H9 (cell line): ENCODE measurements around the gene TTC3. TPM values are rescaled to one million over a fixed set of nuclear protein-coding genes. Genes with fewer than 3 reads are reported as not detected.

ENCODE experiments used
- DNase-seq: peaks from one replicate; pipeline ENCODE4 v3.0.0-alpha.2; 2017
- H2AFZ ChIP-seq: one replicate; pipeline ENCODE4 v1.6.1; 2013; ENCODE audit warnings: mild to moderate bottlenecking, low read length, control low read depth, moderate library complexity
- H2AK5ac ChIP-seq: 2 replicates; pipeline ENCODE4 v1.6.1; 2013; ENCODE audit warnings: low read length, control low read depth, mixed read lengths; ENCODE audit not compliant: insufficient read length
- H2BK120ac ChIP-seq: one replicate; pipeline ENCODE4 v1.6.1; 2013; ENCODE audit warnings: low read depth, mild to moderate bottlenecking, low read length, control low read depth, inconsistent platforms; ENCODE audit not compliant: poor library complexity, severe bottlenecking
- H2BK12ac ChIP-seq: 2 replicates; pipeline ENCODE4 v1.6.1; 2013; ENCODE audit warnings: low read length, control low read depth, mixed read lengths, low read depth; ENCODE audit not compliant: insufficient read length
- H2BK15ac ChIP-seq: 2 replicates; pipeline ENCODE4 v1.6.1; 2013; ENCODE audit warnings: low read depth, low read length, control low read depth
- H2BK20ac ChIP-seq: one replicate; pipeline ENCODE4 v1.6.1; 2013; ENCODE audit warnings: low read depth, mild to moderate bottlenecking, low read length, control low read depth, inconsistent platforms; ENCODE audit not compliant: poor library complexity, severe bottlenecking
- H2BK5ac ChIP-seq: 2 replicates; pipeline ENCODE4 v1.6.1; 2013; ENCODE audit warnings: low read length, control low read depth, mixed read lengths; ENCODE audit not compliant: insufficient read length
- H3K14ac ChIP-seq: 2 replicates; pipeline ENCODE4 v1.6.1; 2013; ENCODE audit warnings: low read length, control low read depth; ENCODE audit not compliant: insufficient read depth
- H3K18ac ChIP-seq: 2 replicates; pipeline ENCODE4 v1.6.1; 2013; ENCODE audit warnings: low read depth, mild to moderate bottlenecking, mixed read lengths, low read length, control low read depth; ENCODE audit not compliant: insufficient read length
- H3K23ac ChIP-seq: 2 replicates; pipeline ENCODE4 v1.6.1; 2013; ENCODE audit warnings: low read length, control low read depth, mixed read lengths, low read depth; ENCODE audit not compliant: insufficient read length
- H3K23me2 ChIP-seq: 2 replicates; pipeline ENCODE4 v1.6.1; 2013; ENCODE audit warnings: low read depth, mild to moderate bottlenecking, mixed read lengths, low read length, control low read depth; ENCODE audit not compliant: insufficient read length, poor library complexity, severe bottlenecking
- H3K27ac ChIP-seq: 2 replicates; pipeline ENCODE4 v1.5.1; 2013; ENCODE audit warnings: low read length, control low read depth, mixed read lengths, low read depth; ENCODE audit not compliant: insufficient read length
- H3K27me3 ChIP-seq: 2 replicates; pipeline ENCODE4 v1.6.1; 2013; ENCODE audit warnings: low read length, control low read depth, inconsistent platforms; ENCODE audit not compliant: insufficient read depth
- H3K4ac ChIP-seq: 2 replicates; pipeline ENCODE4 v1.6.1; 2013; ENCODE audit warnings: low read depth, mild to moderate bottlenecking, control low read depth, inconsistent platforms, low read length, moderate library complexity
- H3K4me1 ChIP-seq: 2 replicates; pipeline ENCODE4 v1.6.1; 2013; ENCODE audit warnings: low read length, control low read depth, inconsistent platforms; ENCODE audit not compliant: insufficient read depth
- H3K4me2 ChIP-seq: 2 replicates; pipeline ENCODE4 v1.6.1; 2013; ENCODE audit warnings: low read length, control low read depth, mixed read lengths; ENCODE audit not compliant: insufficient read length, insufficient read depth
- H3K56ac ChIP-seq: 2 replicates; pipeline ENCODE4 v1.6.1; 2013; ENCODE audit warnings: low read depth, mild to moderate bottlenecking, mixed read lengths, low read length, control low read depth; ENCODE audit not compliant: insufficient read length
- H3K79me1 ChIP-seq: 2 replicates; pipeline ENCODE4 v1.6.1; 2013; ENCODE audit warnings: low read depth, mild to moderate bottlenecking, moderate library complexity, low read length, control low read depth, inconsistent platforms; ENCODE audit not compliant: insufficient read depth, poor library complexity, severe bottlenecking
- H3K79me2 ChIP-seq: 2 replicates; pipeline ENCODE4 v1.6.1; 2013; ENCODE audit warnings: low read length, control low read depth, inconsistent platforms; ENCODE audit not compliant: insufficient read depth
- H3K9ac ChIP-seq: 2 replicates; pipeline ENCODE4 v1.6.1; 2013; ENCODE audit warnings: low read length, control low read depth, mixed read lengths; ENCODE audit not compliant: insufficient read length; ENCODE audit errors: extremely low read depth
- H3K9me3 ChIP-seq: one replicate; pipeline ENCODE4 v1.6.1; 2013; ENCODE audit warnings: low read depth, low read length, inconsistent platforms; ENCODE audit not compliant: control insufficient read depth
- H3T11ph ChIP-seq: one replicate; pipeline ENCODE4 v1.6.1; 2013; ENCODE audit warnings: mild to moderate bottlenecking, low read length, control low read depth, inconsistent platforms
- H4K20me1 ChIP-seq: one replicate; pipeline ENCODE4 v1.6.1; 2013; ENCODE audit not compliant: control insufficient read depth, insufficient read length, insufficient read depth
- H4K5ac ChIP-seq: 2 replicates; pipeline ENCODE4 v1.6.1; 2013; ENCODE audit warnings: low read depth, mild to moderate bottlenecking, mixed read lengths, low read length, control low read depth; ENCODE audit not compliant: insufficient read length
- H4K8ac ChIP-seq: replicated peaks from 2 replicates; pipeline ENCODE4 v1.6.1; 2013; ENCODE audit warnings: low read length, control low read depth, mixed read lengths, low read depth; ENCODE audit not compliant: insufficient read length
- H4K91ac ChIP-seq: 2 replicates; pipeline ENCODE4 v1.6.1; 2013; ENCODE audit warnings: low read depth, mild to moderate bottlenecking, moderate library complexity, mixed read lengths, low read length, control low read depth; ENCODE audit not compliant: insufficient read length
- H3K27ac Mint-ChIP-seq, 3 experiments: 2 replicates in 2 of 3; 3 replicates in 1 of 3; pipeline ENCODE4 v1.8.0; 2020 to 2021; ENCODE audit warnings: mixed read lengths in 3 of 3, mild to moderate bottlenecking in 1 of 3, moderate library complexity in 1 of 3
- H3K27me3 Mint-ChIP-seq: 2 replicates; pipeline ENCODE4 v1.8.0; 2021; ENCODE audit warnings: low read depth, mild to moderate bottlenecking, moderate library complexity, mixed read lengths
- H3K36me3 Mint-ChIP-seq, 3 experiments: 2 replicates in 2 of 3; 3 replicates in 1 of 3; pipeline ENCODE4 v1.8.0; 2020 to 2021; ENCODE audit warnings: low read depth in 3 of 3, mixed read lengths in 3 of 3; ENCODE audit not compliant: insufficient read depth in 1 of 3
- H3K4me1 Mint-ChIP-seq, 2 experiments: 2 replicates each; pipeline ENCODE4 v1.8.0; 2020; ENCODE audit warnings: mixed read lengths in 2 of 2
- H3K4me3 Mint-ChIP-seq, 2 experiments: 2 replicates in 1 of 2; 3 replicates in 1 of 2; pipeline ENCODE4 v1.8.0; 2020 to 2021; ENCODE audit warnings: mild to moderate bottlenecking in 2 of 2, mixed read lengths in 2 of 2, moderate library complexity in 1 of 2
- H3K9me3 Mint-ChIP-seq, 2 experiments: 2 replicates in 1 of 2; 3 replicates in 1 of 2; pipeline ENCODE4 v1.8.0; 2020; ENCODE audit warnings: mild to moderate bottlenecking in 2 of 2, mixed read lengths in 2 of 2, moderate library complexity in 1 of 2
- CTCF ChIP-seq: fragments of 200-600 bp; sonication (generic); conservative IDR thresholded peaks from 3 replicates; pipeline ENCODE4 v1.8.0; 2021; ENCODE audit warnings: antibody characterized with exemption, mild to moderate bottlenecking
- WGBS: extraction: QIAGEN DNeasy Blood & Tissue Kit; methylation state at CpG from one replicate; pipeline ENCODE4 v1.1.7; 2013; ENCODE audit warnings: missing lambda C conversion rate, low lambda C conversion rate, mixed read lengths; ENCODE audit not compliant: insufficient read length; ENCODE audit errors: extremely low coverage; 5-methylcytosine and 5-hydroxymethylcytosine counted together
- total RNA-seq: library from RNA; stranded (reverse); gene quantifications from 2 replicates; pipeline ENCODE4 v1.2.1, GENCODE V29; 2021

The TTC3 gene
- total RNA-seq, 1 experiment from 2014 or later: 46.5 TPM

DNA sequence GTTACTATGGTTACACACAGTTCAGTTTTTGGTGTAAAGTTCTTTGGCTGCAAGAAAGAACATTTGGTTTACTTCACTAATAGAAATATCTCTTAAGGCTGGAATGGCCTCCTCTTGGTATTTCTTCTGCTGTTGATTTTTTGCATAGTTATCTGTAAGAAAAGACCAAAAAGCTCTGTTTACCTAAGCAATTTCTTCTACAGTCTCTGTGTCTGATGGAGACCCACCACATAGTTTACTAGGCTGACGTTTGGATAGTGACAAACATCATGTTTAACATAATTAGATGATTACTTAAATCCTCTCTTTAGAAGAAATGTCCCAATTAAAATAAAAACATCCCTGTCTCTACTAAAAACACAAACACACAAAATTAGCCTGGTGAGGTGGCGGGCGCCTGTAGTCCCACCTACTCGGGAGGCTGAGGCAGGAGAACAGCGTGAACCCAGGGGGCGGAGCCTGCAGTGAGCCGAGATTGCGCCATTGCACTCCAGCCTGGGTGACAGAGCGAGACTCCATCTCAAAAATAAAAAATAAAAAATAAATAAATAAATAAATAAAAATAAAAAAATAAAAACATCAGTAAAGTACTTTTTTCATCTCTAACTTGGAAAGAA, 7.4 kb upstream of the TTC3 start:
- H3K23ac ChIP-seq: no peak overlapping the region
- no peak overlapping the region for H3K4me3 Mint-ChIP-seq
- no peak overlapping the region for H4K8ac ChIP-seq
- H3K23me2 ChIP-seq: no peaks in the 10 kb centered on the region
- no peak overlapping the region for H3K27ac ChIP-seq
- no peak overlapping the region for H3K4me2 ChIP-seq
- no peak overlapping the region for H4K91ac ChIP-seq
- no peaks in the 10 kb centered on the region for H3K79me2 ChIP-seq
- peaks cover 0 to 17% (median 15%) of the 10 kb centered on the region in 3 experiments; a peak in 4 of 7 replicates for H3K36me3 Mint-ChIP-seq
- H2BK15ac ChIP-seq: no peak overlapping the region
- no peak overlapping the region for H3K4ac ChIP-seq
- no peak overlapping the region for H2BK20ac ChIP-seq
- no peak overlapping the region for H3K18ac ChIP-seq
- H3T11ph ChIP-seq: no peak overlapping the region
- peaks cover 4 to 14% of the 10 kb centered on the region in 2 experiments for H3K4me1 Mint-ChIP-seq
- no peak overlapping the region for H3K14ac ChIP-seq
- no peaks in the 10 kb centered on the region for H3K27me3 Mint-ChIP-seq
- no peaks in the 10 kb centered on the region for H3K79me1 ChIP-seq
- H3K9me3 ChIP-seq: no peaks in the 10 kb centered on the region
- H2BK120ac ChIP-seq: no peak overlapping the region
- H2BK5ac ChIP-seq: no peak overlapping the region
- H3K4me1 ChIP-seq: no peaks in the 10 kb centered on the region
- no CpG with 5 or more reads among the region's 9 CpGs for WGBS
- H2BK12ac ChIP-seq: no peak overlapping the region
- DNase-seq: no peak
- H4K20me1 ChIP-seq: no peaks in the 10 kb centered on the region
- TF ChIP-seq CTCF: no peak
- no peak overlapping the region for H3K27ac Mint-ChIP-seq
- H3K9ac ChIP-seq: no peak overlapping the region
- H4K5ac ChIP-seq: no peak overlapping the region
- no peaks in the 10 kb centered on the region for H3K9me3 Mint-ChIP-seq
- H3K27me3 ChIP-seq: no peaks in the 10 kb centered on the region
- no peak overlapping the region for H2AK5ac ChIP-seq
- H2AFZ ChIP-seq: no peak overlapping the region
- no peak overlapping the region for H3K56ac ChIP-seq
